Right ventricle myocardium inferior (tissue), 1 donor: Measurements from ENCODE around the gene TMEM235. TPM values are rescaled to one million over a fixed set of nuclear protein-coding genes. Genes with fewer than 3 reads are reported as not detected.

ENCODE experiments used
- ATAC-seq: fragments of 200-7000 bp; cut with Tn5 transposase; one replicate; pipeline ENCODE4 v1.9.1; 2020; ENCODE audit warnings: mild to moderate bottlenecking, moderate library complexity
- DNase-seq: peaks from one replicate; pipeline ENCODE4 v3.0.0; 2021; ENCODE audit errors: missing footprints
- intact Hi-C: fragments of 100-400 bp; cut with DNase I; formaldehyde crosslinking; loops from one replicate; pipeline ENCODE4 v1.11.0; 2022
- total RNA-seq: library from RNA; stranded (reverse); fragmentation: NEBNext Ultra II Directional; extraction: Animal tissue kit (Norgen Biotek cat#: 25700); gene quantifications from one replicate; pipeline ENCODE4 v1.2.1, GENCODE V29; 2021
- donor health status: DM: no; HTN: yes; CAD: no; lungs with severe emphysema.

Gene TMEM235
- total RNA-seq, 1 donor from 2014 or later: not detected

- intact Hi-C loops: no loop called here
- ATAC-seq: no peak
- DNase-seq: peak; percentile 68
Observed at GRCh38 chr17:78284146-78284545, 52.7 kb downstream of the TMEM235 start.

GRCh38 chr17:78289004-78289403, 57.6 kb downstream of the TMEM235 start:
- intact Hi-C loops: loop anchor here (1.0 kb wide), 1 partner anchor 133 kb away; no protein-coding TSS in a partner anchor
- DNase-seq: no peak
- no peak for ATAC-seq

GRCh38 chr17:78289802-78290363, 58.5 kb downstream of the TMEM235 start:
- peak; percentile 90 for ATAC-seq
- DNase-seq: peak; percentile 85
- intact Hi-C loops: loop anchor here (1.0 to 5.0 kb wide), 2 partner anchors 52 to 132 kb away; no protein-coding TSS in a partner anchor

Other genes starting within 250 kb of the TMEM235 start
- gene TMC6, start 102.9 kb upstream of the TMEM235 start, total RNA-seq: 77.0 TPM
- 4.3 TPM for gene TMC8, start 100.9 kb upstream of the TMEM235 start, total RNA-seq
- gene C17orf99, start 85.2 kb upstream of the TMEM235 start, total RNA-seq: not detected
- gene SYNGR2, start 63.0 kb upstream of the TMEM235 start, total RNA-seq: 120 TPM
- gene TK1, start 44.6 kb upstream of the TMEM235 start, total RNA-seq: 5.2 TPM
- 38.2 TPM for gene AFMID, start 44.3 kb upstream of the TMEM235 start, total RNA-seq
- gene BIRC5, start 17.4 kb upstream of the TMEM235 start, total RNA-seq: 1.2 TPM
- 12.2 TPM for gene SOCS3, start 128.4 kb downstream of the TMEM235 start, total RNA-seq
- gene PGS1, start 147.0 kb downstream of the TMEM235 start, total RNA-seq: 16.7 TPM